Islet of Langerhans (tissue), 1 donor: ENCODE data around the gene ITIH3.

Experiments used
- FAIRE-seq: peaks from one replicate; lab custom pipeline; 2011; peaks lifted over from hg19 to GRCh38; lab: Jason Lieb, UNC

Gene ITIH3

GRCh38 chr3:52827866-52828376 is 33.3 kb downstream of the ITIH3 start:
- FAIRE-seq: no peak

DNA sequence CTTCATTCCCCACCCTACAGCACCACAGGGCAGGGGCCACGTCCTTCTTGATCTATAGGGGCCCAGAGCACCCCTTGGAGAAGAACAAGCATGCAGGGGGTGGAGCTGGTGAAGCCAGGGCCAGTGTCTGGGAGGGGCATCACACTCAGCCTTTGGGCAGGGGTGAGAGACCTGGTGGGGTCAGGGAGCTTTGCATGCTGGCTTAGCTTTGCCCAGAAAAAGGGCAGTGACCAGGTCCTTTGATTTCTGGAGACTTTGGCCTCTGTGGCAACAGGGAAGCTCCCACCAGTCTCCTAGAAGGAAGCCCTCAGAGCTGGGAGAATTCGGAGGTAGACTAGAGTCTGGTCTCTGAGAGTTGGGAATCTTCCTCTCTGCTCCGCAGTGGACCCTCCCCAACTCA is 34.9 kb downstream of the ITIH3 start:
- FAIRE-seq: no peak

DNA sequence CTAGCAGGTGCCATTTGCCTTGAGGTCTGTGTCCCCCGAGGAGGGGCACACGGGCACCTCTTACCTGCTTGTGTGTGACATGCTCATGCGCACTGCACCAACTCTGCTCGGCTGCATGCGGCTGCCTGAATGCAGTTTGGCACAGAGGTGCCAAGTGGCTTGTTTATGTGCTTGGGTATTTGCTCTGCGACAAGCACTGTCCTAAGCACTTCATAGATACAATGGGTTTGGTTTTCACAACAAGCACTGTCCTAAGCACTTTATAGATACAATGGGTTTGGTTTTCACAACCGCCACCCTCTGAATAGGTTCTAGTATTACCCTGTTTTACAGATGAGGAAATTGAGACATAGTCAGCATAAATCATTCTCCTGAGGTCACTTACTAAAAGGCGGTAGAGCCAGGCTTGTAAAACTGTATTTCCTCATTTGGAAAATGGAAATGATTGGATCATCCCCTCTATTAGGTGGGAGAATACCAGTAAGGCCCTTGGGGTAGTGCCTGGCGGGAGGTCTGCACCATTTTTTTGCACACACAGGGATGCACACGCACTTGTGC is 35.4 kb downstream of the ITIH3 start:
- no peak for FAIRE-seq

GRCh38 chr3:52830535-52831258 is 36.1 kb downstream of the ITIH3 start, which contains the start of gene ITIH4:
TSS of gene ITIH4 (minus strand) at chr3:52830672. CDS start at chr3:52830642, 30 bp downstream.
- FAIRE-seq: no peak

DNA sequence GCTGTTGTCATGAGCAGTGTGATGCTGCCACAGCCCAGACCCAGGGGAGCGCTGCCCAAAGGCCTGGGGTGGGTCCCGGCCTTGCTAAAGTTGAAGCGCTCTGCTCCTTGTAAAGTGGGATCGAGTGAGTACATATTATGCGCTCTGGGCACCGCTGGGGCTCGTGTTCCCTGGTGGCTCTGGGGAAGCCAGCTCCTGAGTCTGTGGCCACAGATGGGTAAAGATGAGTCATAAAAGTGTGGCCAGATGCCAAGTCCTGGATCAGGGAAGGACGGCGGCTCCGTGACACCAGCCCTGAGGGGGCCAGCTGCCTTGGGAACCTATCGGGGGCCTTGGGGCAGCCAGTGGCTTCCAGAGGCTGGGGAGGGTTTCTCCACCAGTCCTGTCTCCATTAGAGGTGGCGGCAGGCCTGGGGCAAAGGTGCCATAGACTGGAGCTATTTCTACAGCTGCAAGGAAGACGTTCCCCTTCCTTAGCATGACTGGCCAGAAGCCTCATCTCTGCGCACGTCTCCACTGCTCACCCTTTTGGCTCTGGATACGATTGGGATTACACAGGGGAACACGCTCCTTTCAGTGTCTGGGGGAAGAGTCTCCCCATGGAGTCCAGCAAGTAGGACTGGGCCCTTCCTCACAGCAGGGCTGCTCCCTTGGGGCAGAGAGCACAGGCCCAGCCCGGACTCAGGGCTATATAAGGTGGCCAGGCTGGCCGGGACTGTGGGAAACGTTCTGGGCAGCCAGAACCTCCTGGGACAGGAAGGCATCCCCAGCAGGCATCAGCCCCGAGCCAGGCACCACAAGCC is 37.1 kb downstream of the ITIH3 start:
- no peak for FAIRE-seq

GRCh38 chr3:52833202-52833601 is 38.6 kb downstream of the ITIH3 start:
- no peak for FAIRE-seq

DNA sequence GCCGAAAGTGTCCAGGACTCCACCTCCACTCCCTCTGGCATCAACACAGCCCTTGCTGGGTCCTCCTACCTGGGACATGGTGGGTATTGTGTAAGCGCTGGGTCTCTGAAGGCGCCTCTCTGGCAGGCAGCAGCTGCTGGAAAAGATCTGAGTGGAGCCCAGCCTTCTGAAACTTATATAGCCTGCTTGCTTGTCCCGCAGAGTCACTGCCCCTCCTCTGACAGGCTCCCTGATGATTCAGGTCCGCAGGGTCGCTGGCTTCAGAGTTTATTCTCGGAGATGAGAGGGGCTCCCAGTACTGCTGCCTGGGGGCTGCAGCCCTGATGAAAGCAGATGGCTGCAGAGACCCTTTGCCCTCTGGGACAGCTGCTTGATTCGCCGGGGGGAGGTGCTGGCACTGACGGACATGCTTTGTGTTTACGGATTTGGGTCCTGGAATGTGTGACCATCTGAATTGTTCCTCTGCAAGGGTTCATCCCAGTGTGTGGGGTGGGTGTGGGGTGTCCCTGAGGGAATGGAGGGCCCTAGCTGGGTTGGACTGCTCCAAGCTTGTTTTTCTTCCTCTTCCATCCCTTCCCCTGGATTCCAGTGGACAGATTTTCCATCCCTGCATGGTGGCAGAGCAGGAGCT is 40.4 kb downstream of the ITIH3 start, which contains the start of gene MUSTN1:
Gene MUSTN1 (minus strand): TSS at position 149 of the 631 bp plus-strand sequence. CDS start 71 bp downstream, at position 78.
- no peak for FAIRE-seq

GRCh38 chr3:52835766-52836470 is 41.3 kb downstream of the ITIH3 start:
- no peak for FAIRE-seq

GRCh38 chr3:52836471-52836845 is 41.9 kb downstream of the ITIH3 start:
- no peak for FAIRE-seq

GRCh38 chr3:52836986-52837385 is 42.4 kb downstream of the ITIH3 start:
- FAIRE-seq: no peak

DNA sequence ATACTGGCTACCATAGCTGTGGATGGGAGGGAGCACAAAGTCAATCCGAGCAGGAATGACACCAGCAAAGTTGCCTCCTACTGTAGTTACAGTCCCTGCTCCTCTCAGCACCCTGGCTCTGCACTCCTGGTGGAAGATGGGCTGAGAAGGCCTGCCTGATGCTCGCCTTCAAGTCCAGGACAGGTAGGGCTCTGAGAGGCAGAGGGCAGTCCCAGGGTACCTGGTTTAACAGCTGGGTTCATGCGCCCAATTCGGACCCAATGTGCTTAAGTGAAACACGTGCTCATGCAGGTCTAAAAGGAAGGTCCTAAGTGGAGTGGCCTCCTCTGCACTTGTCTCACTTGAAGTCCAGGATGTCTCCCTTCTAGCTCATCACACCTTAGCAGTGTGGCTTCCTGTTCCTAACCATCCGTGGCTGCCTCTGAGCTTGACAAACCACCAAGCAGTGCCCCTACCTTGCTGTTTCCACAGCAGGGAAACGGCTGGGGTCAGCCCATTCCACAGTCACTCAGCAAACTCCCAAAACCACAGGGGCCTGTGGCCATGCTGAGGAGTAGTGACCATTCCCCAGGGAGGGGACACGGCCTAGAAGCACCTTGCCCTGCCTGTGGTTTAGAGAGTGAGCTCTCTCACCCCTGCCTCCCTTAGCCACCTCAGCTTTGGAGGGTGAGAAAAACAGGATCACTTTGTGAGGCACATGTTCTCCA is 44.1 kb downstream of the ITIH3 start:
- no peak for FAIRE-seq

DNA sequence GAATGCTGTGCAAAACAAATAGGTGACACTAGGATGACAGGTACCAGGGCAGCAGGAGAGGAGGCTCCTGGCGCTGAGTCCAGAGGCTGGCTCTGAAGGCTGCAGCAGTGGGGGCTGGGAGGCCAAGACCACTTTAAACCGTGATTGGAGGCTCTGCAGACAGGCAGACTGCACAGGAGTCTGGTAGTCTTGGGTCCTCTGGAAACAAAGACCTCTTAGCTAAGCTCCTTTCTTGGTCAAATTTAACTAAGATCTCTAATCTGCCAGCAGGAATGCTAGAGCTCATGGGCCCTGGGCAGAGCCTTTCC is 44.6 kb downstream of the ITIH3 start:
- no peak for FAIRE-seq

- no peak for FAIRE-seq
These were observed 45.4 kb downstream of the ITIH3 start for GRCh38 chr3:52839892-52840545.

- FAIRE-seq: no peak
These were observed 46.8 kb downstream of the ITIH3 start for GRCh38 chr3:52841211-52841980.

GRCh38 chr3:52841981-52842340 is 47.4 kb downstream of the ITIH3 start:
- no peak for FAIRE-seq

GRCh38 chr3:52842424-52842823 is 47.8 kb downstream of the ITIH3 start:
- no peak for FAIRE-seq

GRCh38 chr3:52843108-52843865 is 48.7 kb downstream of the ITIH3 start:
- no peak for FAIRE-seq

DNA sequence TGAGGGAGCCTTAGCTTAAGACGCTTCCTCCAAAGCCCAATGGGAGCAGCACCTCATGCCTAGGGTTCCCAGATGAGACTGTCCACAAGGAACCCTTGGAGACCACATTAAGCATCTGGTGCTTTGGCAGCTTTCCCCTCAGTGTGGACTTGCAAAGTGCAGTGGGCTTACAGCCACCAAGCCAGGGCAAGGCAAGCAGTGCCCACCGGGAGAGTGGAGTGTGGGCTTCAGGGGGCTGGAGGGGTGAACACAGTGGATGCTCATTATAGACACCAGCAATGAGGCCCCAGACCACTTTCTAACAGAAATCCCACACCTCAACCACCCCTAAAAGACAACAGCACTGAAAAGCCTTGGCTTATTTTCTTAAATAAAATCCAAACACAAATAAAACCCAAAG is 49.3 kb downstream of the ITIH3 start:
- FAIRE-seq: no peak

GRCh38 chr3:52844290-52844975 is 49.8 kb downstream of the ITIH3 start:
- FAIRE-seq: no peak
